ENCODE measurements around the gene WDR1.

WDR1 gene

DNA sequence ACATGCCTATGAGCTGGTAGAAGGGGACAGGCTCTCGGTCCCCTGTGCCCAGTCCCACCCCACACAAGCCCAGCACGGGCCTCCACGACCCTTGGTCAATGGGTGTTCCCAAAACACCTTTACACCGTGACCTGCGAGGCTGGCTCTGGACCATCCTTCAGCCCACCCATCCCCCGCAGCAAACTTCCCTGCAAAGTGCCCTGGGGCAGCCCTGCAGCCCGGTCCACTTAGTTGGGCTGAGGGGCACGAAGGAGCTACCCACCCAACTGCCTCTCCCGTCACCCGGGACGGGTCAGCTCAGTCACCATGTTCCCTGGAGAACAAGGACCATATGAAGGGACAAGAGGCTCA is 23.4 kb downstream of the WDR1 start:
- no peaks in the 10 kb centered on the region for H3F3A ChIP-seq (ENCODE audit: insufficient read depth)
- H3K9me3 ChIP-seq (ENCODE audit: insufficient read depth, low read length): no peaks in the 10 kb centered on the region
- H3K4me3 ChIP-seq (ENCODE audit: insufficient read depth, low read length, poor library complexity, severe bottlenecking): no peak overlapping the region
- H3K36me3 ChIP-seq (ENCODE audit: low read length): peaks cover 3% of the 10 kb centered on the region; the same call in 1 of the 2 replicates
- H3K27me3 ChIP-seq (ENCODE audit: low read length): no peaks in the 10 kb centered on the region
- H2AFZ ChIP-seq (ENCODE audit: low read depth, low read length, severe bottlenecking): no peak overlapping the region
- peaks cover 14% of the 10 kb centered on the region; the same call in 1 of the 2 replicates for H4K20me1 ChIP-seq (ENCODE audit: low read depth, low read length)
- no peak overlapping the region for H3K4me2 ChIP-seq (ENCODE audit: low read depth, low read length, poor library complexity, severe bottlenecking)
- no peak overlapping the region for H3K27ac ChIP-seq (ENCODE audit: low read depth, low read length)
- TF ChIP-seq, protein P1, sequence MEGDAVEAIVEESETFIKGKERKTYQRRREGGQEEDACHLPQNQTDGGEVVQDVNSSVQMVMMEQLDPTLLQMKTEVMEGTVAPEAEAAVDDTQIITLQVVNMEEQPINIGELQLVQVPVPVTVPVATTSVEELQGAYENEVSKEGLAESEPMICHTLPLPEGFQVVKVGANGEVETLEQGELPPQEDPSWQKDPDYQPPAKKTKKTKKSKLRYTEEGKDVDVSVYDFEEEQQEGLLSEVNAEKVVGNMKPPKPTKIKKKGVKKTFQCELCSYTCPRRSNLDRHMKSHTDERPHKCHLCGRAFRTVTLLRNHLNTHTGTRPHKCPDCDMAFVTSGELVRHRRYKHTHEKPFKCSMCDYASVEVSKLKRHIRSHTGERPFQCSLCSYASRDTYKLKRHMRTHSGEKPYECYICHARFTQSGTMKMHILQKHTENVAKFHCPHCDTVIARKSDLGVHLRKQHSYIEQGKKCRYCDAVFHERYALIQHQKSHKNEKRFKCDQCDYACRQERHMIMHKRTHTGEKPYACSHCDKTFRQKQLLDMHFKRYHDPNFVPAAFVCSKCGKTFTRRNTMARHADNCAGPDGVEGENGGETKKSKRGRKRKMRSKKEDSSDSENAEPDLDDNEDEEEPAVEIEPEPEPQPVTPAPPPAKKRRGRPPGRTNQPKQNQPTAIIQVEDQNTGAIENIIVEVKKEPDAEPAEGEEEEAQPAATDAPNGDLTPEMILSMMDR (IDR thresholded peaks at IDR 0.05; ENCODE audit: insufficient read depth, low read length, poor library complexity, severe bottlenecking): no peak
- no peak overlapping the region for H3K9ac ChIP-seq (ENCODE audit: low read length)
- peaks cover 24% of the 10 kb centered on the region for H3K79me2 ChIP-seq (ENCODE audit: insufficient read depth, low read length)
- H3K9me2 ChIP-seq (replicated peaks; ENCODE audit: insufficient read depth, low read length): no peaks in the 10 kb centered on the region

DNA sequence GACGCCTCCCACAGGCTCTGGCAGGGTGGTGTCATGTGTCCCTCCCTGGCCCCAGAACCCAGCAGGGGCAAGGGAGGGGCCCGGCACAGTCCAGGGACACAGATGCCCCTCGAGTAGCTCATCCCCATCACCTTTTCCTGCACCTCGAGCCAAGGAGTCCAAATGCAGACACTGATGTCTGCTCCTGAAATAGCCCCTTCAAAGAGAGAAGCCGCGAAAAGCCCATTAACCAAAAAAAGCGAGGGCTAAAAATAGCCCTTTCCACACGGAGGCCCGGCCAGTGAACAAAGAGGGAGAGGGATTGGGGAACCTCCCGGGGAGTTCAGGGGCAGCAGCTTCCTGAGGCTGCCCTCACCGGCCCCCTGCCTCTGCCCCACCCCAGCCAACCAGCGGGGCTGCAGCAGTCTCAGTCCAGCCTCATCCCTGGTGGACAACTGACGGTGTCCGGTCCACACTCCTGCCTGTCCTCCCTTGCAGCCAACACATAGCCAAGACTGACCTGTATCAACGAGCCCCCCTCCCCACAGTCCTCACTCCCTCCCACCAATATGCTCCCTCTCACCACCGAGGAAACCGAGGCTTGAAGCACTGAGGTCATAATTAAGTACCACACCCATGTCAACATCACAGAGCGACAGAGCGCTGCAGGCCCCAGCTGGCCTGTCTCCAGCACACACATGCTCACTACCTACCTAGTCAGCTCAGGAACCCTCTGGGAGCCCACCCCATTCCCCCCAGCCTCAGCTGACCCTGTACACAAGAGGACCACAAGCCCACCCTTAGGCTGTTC is 23.9 kb downstream of the WDR1 start:
- Histone ChIP-seq H3K9me3 (ENCODE audit: insufficient read depth, low read length) (no peaks in the 10 kb centered on the region), H3K36me3 (ENCODE audit: low read length) (peaks cover 3% of the 10 kb centered on the region; the same call in 1 of the 2 replicates), H4K20me1 (ENCODE audit: low read depth, low read length) (peaks cover 14% of the 10 kb centered on the region; the same call in 1 of the 2 replicates), H3K27me3 (ENCODE audit: low read length) (no peaks in the 10 kb centered on the region), H3K9ac (ENCODE audit: low read length) (no peak overlapping the region), H3K27ac (ENCODE audit: low read depth, low read length) (no peak overlapping the region), H2AFZ (ENCODE audit: low read depth, low read length, severe bottlenecking) (no peak overlapping the region), H3F3A (ENCODE audit: insufficient read depth) (no peaks in the 10 kb centered on the region), H3K79me2 (ENCODE audit: insufficient read depth, low read length) (peaks cover 24% of the 10 kb centered on the region), H3K4me2 (ENCODE audit: low read depth, low read length, poor library complexity, severe bottlenecking) (no peak overlapping the region), H3K4me3 (ENCODE audit: insufficient read depth, low read length, poor library complexity, severe bottlenecking) (no peak overlapping the region), H3K9me2 (replicated peaks; ENCODE audit: insufficient read depth, low read length) (no peaks in the 10 kb centered on the region)
- TF ChIP-seq, protein P1 (IDR thresholded peaks at IDR 0.05; ENCODE audit: insufficient read depth, low read length, poor library complexity, severe bottlenecking): no peak
- no peak for TF ChIP-seq EZH2phosphoT487 (conservative IDR thresholded peaks at IDR 0.05; ENCODE audit: low read length)

- H3K9ac ChIP-seq (ENCODE audit: low read length): no peak overlapping the region
Measured at GRCh38 chr4:10091531-10092181, 24.9 kb downstream of the WDR1 start.

More at GRCh38 chr4:10091531-10092181, 24.9 kb downstream of the WDR1 start:
- Histone ChIP-seq H3K4me3 (ENCODE audit: insufficient read depth, low read length, poor library complexity, severe bottlenecking) (no peak overlapping the region), H3F3A (ENCODE audit: insufficient read depth) (no peaks in the 10 kb centered on the region), H4K20me1 (ENCODE audit: low read depth, low read length) (peaks cover 14% of the 10 kb centered on the region; the same call in 1 of the 2 replicates), H3K4me2 (ENCODE audit: low read depth, low read length, poor library complexity, severe bottlenecking) (no peak overlapping the region), H3K36me3 (ENCODE audit: low read length) (peaks cover 3% of the 10 kb centered on the region; the same call in 1 of the 2 replicates), H3K27ac (ENCODE audit: low read depth, low read length) (no peak overlapping the region), H2AFZ (ENCODE audit: low read depth, low read length, severe bottlenecking) (no peak overlapping the region), H3K27me3 (ENCODE audit: low read length) (no peaks in the 10 kb centered on the region), H3K79me2 (ENCODE audit: insufficient read depth, low read length) (peaks cover 24% of the 10 kb centered on the region), H3K9me2 (replicated peaks; ENCODE audit: insufficient read depth, low read length) (no peaks in the 10 kb centered on the region), H3K9me3 (ENCODE audit: insufficient read depth, low read length) (no peaks in the 10 kb centered on the region)
- TF ChIP-seq EZH2phosphoT487 (conservative IDR thresholded peaks at IDR 0.05; ENCODE audit: low read length): no peak
- TF ChIP-seq, protein P1 (IDR thresholded peaks at IDR 0.05; ENCODE audit: insufficient read depth, low read length, poor library complexity, severe bottlenecking): no peak

Measured in SU-DHL-6 (cell line).